CD4-positive, alpha-beta T cell treated with Interferon gamma for 1 hour (primary cell): ENCODE results near the gene ACADS.

Experiments used
- DNase-seq: peaks from one replicate; pipeline ENCODE4 v3.0.0-alpha.2; 2020

The ACADS gene

DNA sequence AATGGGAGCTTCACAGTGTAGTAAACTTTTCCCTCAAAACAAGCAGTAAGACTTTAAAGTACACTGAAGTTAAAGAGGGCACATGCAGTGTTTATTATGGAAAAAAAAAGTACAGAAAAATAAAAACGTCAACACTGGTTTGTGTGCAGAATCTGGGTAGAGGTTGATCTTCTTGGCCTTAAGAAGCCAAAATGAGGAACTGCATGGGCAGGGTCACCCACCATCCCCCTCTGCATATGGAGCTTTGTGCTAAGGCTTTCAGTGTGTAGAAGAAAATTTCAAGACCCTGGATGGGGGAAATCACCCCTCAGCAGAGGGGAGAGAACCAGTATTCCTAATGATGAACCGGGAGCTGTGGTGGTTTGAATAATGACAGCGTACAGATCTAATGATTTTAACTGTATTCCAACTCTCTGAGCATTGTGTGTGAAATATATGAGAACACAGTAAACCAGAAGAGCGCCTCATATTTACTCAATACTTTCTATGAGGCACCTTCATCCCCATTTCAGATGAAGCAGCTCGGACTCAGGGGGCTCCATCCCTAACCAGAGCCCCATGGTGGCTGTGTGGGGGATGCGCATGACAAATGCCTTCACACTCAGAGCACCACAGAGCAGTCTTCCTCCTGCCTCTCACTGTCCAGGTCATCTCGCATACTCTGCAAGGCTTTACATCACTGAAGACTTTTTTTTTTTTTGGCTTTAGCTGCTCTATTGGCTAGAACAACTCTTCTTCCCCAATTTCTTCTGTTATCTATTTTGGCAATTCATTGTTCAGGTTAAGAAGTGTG, 33.4 kb downstream of the ACADS start:
- no peak for DNase-seq

DNA sequence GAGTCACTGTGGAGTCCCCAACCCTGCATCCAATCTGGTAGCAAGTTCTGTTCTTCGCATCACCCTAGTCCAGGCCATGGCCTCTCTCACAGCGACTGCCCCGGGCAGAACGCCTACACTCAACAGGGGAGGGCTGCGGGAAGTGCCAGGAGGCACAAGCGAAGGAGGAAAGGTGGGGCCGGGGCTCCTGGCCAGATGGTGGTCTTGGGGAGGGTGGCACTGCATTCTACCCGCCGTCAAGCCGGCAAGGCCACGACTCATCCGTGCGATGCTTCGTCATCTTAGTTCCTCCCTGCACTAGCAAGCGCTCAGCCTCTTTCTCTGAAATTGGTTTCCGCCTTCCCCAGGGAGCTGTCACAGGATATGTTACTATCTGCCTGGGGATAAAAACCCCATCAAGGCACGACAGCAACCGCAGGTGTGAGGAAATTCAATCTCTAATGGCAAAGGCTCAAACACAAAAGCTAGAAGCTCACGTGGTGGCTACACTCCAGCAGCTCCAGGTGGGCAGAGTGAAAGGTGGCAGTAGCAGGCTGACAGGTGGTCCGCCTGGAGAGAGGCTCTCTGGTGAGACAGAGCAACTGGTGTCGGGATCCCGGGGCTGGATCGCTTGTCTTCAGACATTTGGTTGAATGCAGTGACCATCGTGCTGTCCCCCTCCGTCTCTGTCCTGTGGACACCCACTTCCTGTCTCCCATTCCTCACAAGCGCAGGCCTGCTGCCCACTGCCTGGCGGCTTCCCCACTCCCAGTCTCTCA, 34.1 kb downstream of the ACADS start:
- no peak for DNase-seq

DNA sequence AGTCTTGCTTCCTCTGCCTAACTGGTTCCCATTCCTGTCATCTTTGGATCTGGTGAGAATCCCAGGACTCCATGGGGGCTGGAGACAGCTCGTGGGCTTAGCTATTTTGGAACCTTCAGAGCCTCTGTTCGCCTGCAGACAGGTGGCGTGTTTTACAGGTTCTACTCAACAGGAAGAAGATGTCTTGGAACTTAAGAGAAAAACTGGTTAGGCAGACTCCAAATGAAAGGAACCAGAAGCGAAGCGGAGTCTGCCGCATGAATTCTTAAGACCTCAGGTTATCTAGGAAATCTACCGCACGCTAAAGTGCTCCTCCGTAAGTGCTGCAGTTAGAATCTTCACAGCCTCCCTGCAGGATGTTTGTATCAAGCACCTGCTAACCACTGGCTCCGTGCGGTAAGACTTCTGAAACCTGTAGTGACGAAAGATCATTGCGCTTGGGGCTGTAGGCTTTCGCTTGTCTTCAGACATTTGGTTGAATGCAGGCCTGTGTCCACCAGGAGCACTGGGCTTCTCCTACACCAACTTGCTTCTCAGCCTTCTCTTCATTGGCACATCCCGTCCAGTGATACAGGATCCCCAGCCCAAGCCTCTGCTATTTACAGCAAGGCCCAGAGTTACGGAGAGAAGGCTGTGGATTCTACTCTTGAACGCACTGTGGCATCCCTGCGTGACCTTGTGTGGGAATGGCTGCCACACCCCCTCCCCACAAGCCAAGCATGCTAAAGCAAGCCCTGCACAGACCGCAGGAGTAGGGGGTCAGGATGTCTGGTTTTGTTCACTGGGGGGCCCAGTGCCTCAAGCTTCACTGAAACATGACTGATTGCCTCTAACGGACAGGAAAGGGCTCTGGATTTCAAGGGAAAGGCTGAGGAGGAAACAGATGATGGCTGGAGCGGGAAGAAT, 35.0 kb downstream of the ACADS start:
- DNase-seq = peak; percentile 7

DNA sequence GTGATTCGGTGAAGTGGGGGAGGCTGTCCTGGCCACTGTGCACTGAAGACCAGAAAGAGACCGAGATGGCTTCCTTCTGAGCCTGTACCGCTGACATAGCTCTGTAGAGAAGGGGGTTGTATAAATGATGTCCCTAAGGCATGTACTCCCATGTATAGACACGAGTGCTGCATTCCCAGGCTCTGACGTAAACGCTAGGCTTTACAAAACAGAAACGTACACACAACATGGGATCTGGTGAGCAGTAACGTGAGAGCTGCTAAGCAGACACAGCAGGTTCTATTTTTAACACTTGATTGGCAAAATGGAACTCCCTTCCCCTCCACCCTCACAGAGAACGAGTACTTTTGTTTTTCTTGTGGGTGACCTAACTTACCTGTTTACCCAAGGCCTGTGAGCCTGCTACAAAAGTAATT, 35.9 kb downstream of the ACADS start:
- DNase-seq = no peak

DNA sequence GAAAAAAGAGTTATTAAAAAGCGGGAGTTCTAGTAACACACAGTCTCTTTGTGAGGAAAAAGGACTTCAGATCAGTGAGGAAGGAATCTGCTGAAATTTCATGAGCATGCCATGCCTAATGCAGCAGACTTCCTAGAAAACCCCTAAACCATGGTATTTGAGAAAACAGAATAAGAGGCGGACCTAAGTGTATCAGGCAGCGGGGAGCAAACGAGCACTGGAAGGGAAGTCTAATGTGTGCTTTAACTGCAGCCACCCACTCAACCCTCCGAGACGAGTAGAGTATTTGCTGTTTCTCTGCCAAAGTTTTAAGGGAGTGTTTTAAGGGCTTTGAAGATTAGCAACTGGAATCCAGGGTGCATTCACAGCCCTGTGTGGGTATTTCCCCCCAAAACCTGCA, 36.5 kb downstream of the ACADS start:
- DNase-seq = no peak

DNA sequence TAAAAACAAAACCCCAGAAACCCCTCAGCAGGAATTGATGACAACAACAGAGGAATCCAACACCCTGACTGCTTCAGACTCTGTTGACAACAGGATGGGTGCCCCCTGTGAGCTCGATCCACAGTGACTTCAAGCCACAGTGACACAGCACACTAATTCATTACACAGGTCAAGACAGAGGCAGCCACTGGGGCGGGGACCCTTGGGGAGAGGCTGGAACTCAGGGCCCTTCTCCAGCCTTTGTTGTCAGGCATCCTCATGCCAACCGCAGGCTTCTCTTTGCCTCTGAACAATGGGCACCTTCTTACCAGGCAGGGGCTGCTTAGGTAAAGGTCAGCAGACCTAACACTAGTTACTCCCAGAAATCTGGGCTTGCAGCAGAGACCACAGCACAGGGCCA, 37.6 kb downstream of the ACADS start:
- no peak for DNase-seq

DNA sequence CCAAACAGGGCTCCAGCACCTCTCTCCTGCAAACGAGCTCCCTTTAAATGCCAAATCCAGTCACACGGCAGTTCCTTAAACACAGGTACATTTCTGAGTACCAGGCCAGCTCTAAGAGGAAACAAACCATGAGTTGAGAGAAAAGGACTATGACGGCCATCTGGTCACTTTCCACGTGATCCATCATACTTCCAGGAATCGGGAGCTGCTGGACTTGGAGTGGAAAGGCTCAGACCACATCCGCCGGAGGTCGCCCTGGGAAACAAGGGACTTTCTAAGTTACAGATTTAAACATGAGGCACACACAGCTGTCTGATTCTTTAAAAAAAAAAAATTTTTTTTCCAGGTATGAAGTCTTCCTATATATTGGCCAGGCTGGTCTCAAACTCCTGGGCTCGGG, 39.2 kb downstream of the ACADS start:
- no peak for DNase-seq

DNA sequence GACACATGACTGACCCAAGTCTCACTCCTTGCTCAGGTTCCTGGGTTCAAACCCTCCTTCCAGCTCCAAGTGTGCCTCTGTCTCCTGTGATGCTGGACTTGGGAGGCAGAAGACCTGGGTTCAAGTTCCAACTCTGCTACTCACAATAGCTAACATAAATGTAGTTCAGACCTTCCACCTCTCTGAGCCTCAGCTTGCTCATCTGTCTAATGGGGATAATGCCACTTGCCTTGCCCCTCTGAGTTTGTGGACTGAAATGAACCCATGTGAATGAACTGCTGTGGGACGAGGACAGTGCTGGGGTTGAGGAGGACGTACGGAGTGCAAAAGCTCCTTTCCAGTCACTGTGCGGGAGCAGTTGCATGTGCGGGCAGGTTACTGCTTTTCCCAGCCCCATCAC, 40.9 kb downstream of the ACADS start:
- DNase-seq = no peak

DNA sequence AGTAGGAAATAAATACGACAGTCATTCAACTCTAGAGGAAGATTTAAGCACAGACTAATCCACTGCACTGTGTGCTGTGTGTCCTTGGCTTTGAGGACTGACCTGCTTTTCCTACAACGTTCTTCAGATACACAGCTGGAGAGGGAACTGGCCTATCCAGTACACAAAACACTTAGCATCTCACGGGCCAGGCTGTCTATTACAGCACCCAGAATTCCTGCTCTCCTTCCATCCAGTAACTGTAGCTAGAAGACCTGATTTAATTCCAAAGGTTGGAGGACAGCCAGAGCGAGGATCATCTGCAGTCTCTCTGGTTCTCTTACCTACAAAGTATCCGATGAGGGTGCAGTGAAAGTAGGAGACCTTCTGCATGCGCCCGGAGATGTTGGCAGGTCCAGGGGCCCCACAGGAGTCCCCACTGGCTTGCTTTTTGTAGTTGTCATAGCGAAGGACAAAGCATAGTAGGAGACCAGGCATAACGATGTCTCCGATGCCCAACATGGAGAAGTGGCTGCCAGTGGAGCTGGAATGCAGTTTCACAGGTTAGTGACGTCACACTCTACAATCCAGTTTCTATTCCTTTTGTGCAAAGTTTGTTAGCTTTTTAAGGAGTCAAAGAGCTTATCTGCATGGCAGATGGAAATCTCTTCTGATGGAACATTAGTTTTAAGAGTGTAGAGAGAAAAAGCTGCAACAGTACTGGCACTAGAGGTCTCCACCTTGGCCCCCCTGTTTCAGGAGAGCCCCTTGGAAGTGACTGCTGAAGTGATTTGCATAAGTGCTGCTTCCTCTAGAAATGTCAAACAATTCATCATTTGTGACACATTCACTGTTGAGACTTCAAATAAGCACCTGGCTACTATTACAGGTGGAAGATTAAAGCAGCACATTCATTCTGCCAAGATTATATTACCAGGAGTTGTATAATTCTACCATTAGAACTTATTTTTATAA, 41.7 kb downstream of the ACADS start:
- DNase-seq = no peak

DNA sequence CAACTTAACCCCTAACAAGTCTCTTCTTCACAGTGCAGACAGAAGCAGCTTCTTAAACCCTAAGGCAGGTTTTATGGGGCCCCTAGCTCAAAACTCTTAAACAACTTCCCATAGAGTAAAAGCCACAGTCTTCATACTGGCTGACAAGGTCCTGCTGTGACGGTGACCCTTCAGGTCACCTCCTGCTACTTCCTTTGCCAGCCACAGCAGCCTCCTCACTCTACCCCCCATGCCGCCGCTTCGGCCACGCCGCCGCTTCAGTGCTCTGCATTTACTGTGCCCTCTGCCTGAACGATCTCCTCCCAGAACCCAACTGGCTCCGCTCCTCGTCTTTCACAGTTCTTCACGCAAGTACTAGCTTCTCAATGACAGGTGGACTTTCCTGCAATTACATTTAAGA, 45.5 kb downstream of the ACADS start:
- no peak for DNase-seq

DNA sequence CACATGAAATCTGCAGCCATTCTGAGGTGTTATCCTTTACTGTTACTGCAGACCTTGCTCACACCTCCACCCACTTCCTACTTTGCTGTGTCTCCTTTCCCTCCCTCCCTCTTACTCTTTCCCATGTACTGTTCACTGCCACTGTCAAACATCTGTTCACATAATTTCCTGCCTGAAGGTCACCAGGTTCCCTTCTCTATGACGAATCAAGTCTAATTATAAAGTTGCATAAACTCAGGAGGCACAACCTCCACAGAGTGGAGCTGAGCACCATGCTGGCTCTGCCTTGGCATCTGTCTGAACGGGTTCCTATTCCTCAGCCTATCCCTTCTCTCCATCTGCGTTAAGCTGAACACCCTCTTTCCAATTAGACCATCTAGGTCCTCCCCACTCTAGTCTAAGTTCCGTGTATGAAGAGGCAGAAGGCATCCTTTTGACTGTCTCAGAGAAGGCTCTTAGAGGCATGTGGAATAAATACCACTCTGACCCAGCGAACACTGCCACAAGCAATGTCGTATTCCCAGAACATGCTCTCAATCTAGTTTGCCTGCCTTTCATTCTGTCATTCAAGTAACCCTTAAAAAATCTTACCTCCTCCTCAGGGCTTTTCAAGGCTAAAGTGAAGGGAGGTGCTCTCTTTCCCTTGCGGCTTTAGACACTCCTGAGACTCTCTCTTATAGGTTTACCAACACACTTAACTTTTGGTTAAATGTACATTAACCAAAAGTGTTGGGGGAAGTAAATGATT, 48.7 kb downstream of the ACADS start:
- no peak for DNase-seq

DNA sequence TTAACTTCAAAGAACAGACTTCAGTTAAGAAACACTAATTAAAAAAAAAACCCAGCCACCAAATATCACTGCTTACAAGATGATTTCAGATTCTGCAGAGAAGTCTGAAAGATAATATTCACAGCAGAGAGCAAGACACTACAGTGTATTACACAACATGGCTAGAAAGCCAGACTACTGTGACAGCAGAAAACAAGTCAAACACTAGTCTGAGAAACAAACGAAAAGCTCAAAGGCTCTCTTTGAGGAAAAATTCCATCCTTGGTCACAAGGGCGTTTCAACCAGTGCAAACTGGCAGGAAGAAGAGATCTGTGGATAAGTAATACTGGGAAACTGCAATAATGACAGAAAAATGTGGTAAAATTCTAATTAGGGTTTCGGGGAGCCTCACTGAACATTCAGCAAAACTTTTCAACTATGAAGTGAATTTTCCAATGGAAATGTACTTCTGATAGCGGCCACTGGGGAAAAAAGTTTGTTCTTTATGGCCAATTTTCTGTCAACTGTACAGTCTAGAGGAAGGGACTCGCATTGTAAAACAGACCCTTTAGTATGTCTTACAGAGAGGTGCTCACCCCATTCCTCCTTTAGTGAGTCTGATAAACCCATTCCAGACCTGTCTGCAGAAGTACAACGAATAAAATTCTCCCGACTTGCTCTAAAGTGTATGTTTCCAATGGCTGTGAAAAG, 50.4 kb downstream of the ACADS start:
- no peak for DNase-seq

DNA sequence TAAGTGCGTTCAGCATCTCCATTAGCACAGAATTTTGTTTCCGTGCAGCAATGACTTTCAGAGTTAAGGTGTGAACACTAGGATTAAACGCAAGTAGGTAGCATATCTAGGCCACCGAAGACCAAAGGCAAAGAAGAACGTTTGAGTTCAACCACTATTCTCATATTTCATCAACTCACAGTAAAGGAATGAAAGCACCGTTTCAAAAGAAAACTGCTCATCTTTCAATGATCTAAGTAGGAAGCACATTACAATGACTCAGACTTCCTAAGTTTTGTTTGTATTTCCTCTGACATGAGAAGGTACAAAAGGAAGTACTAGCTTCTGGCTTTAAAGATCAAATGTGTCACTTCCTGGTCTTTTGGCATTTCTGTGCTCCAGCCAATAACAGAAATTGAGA, 57.6 kb downstream of the ACADS start:
- DNase-seq = no peak

DNA sequence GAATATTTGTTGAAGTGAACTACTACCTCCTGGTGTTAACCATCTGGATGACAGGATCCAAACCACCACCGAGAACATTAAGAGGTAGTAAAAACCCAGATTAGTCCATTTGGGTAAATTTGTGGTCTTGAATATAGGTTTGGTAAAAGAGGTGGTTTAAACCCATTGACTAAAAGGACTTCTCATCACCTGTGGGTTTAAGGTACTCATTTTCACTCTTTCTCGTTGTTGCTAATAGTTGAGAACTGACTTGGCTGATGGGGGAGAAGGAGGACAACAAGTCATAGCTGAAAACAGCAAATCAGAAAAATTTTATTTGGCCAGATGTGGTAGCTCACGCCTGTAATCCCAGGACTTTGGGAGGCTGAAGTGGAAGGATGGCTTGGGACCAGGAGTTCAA, 59.2 kb downstream of the ACADS start:
- DNase-seq = no peak

DNA sequence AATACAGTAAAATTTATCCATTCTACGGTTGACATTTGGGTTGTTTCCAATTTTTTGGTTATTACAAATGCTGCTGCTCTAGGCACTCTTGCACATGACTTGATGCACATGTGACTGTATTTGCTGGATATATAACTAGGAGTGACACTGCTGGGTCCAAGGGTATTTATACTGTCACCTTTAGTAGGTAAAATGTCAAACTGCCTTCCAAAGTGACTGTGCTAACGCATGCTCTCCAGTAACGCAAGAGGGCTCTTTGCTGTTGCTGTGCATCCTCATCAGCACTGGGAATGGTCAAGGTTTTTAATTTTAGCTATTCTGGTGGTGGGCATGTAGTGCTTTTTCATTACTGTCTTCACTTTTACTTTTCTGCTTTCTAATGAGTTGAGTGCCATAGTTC, 62.3 kb downstream of the ACADS start:
- no peak for DNase-seq
